HepG2 (cell line): ENCODE results near the gene YPEL3. TPM values are rescaled to one million over a fixed set of nuclear protein-coding genes. Genes with fewer than 3 reads are reported as not detected.

Source experiments
- ATAC-seq: fragments of 200-7000 bp; cut with Tn5 transposase; 3 replicates; pipeline ENCODE4 v1.9.1; 2020; ENCODE audit warnings: mild to moderate bottlenecking, moderate library complexity
- BruUV-seq: library from RNA; stranded (reverse); fragments of 400-500 nt; replicated peaks from 2 replicates; lab custom pipeline; 2021; lab: Mats Ljungman, UMichigan
- CTCF ChIA-PET: fragments of 300-600 bp; formaldehyde crosslinking; extraction: SDS; loops from one replicate; lab custom pipeline; 2021; ENCODE audit warnings: low total read pairs, inconsistent platforms, low intra/inter-chr PET ratio; lab: Yijun Ruan, JAX
- POLR2A ChIA-PET: fragments of 350-600 bp; sonication (Branson Sonifier 250); formaldehyde crosslinking; loops from one replicate; lab custom pipeline; 2020; ENCODE audit warnings: antibody characterized with exemption, inconsistent platforms; lab: Yijun Ruan, JAX
- DNase-seq: peaks from one replicate; pipeline ENCODE4 v3.0.0-alpha.2; 2015; ENCODE audit warnings: low spot score
- FAIRE-seq: peaks from 3 replicates; lab custom pipeline; 2011; peaks lifted over from hg19 to GRCh38; lab: Jason Lieb, UNC
- H2AFZ ChIP-seq: one replicate; pipeline ENCODE4 v1.6.1; 2011; ENCODE audit warnings: low read length, inconsistent platforms
- H3K27ac ChIP-seq: fragments of 300-600 bp; 3 replicates; pipeline ENCODE4 v1.8.0; 2011; ENCODE audit warnings: mixed run types, mild to moderate bottlenecking, mixed read lengths, low read length, inconsistent platforms; ENCODE audit not compliant: insufficient read depth; ENCODE audit errors: extremely low read length
- H3K27me3 ChIP-seq, 2 experiments: fragments of 200-600 bp in 1 of 2; 2 replicates in 1 of 2; 3 replicates in 1 of 2; pipeline versions ENCODE4 v1.6.0 to v1.8.0; 2011; ENCODE audit warnings: low read length in 2 of 2, mild to moderate bottlenecking in 2 of 2, moderate library complexity in 2 of 2, inconsistent platforms in 1 of 2; ENCODE audit not compliant: insufficient read depth in 2 of 2, control insufficient read depth in 1 of 2
- H3K36me3 ChIP-seq, 2 experiments: fragments of 200-600 bp in 1 of 2; replicated peaks in 1 of 2; 2 replicates in 1 of 2; 3 replicates in 1 of 2; pipeline versions ENCODE4 v1.5.1 to v1.8.0; 2011; ENCODE audit warnings: low read length in 2 of 2, inconsistent platforms in 1 of 2; ENCODE audit not compliant: insufficient read depth in 2 of 2, control insufficient read depth in 1 of 2
- H3K4me1 ChIP-seq: 2 replicates; pipeline ENCODE4 v1.5.1; 2012; ENCODE audit warnings: low read length, inconsistent platforms; ENCODE audit not compliant: insufficient read depth
- H3K4me2 ChIP-seq: 2 replicates; pipeline ENCODE4 v1.6.0; 2011; ENCODE audit warnings: low read depth, low read length, inconsistent platforms
- H3K4me3 ChIP-seq, 3 experiments: fragments of 200-600 bp in 1 of 3; sonication (generic), shearing (Covaris generic) in 1 of 3; replicated peaks in 1 of 3; 2 replicates each; pipeline ENCODE4 v1.5.1; 2011 to 2016; ENCODE audit warnings: low read length in 3 of 3, inconsistent platforms in 2 of 3, low read depth in 2 of 3, mild to moderate bottlenecking in 2 of 3, control low read depth in 1 of 3, mixed read lengths in 1 of 3; ENCODE audit not compliant: insufficient read depth in 1 of 3
- H3K79me2 ChIP-seq: one replicate; pipeline ENCODE4 v1.6.1; 2011; ENCODE audit warnings: low read length, inconsistent platforms; ENCODE audit not compliant: insufficient read depth
- H3K9ac ChIP-seq: 2 replicates; pipeline ENCODE4 v1.6.0; 2011; ENCODE audit warnings: mild to moderate bottlenecking, low read depth, low read length, inconsistent platforms; ENCODE audit not compliant: insufficient read depth
- H3K9me3 ChIP-seq: 2 replicates; pipeline ENCODE4 v1.5.1; 2012; ENCODE audit warnings: mild to moderate bottlenecking, low read length
- H4K20me1 ChIP-seq: 2 replicates; pipeline ENCODE4 v1.6.0; 2011; ENCODE audit warnings: inconsistent platforms, mild to moderate bottlenecking, low read length, moderate library complexity; ENCODE audit not compliant: insufficient read depth
- BRCA1 ChIP-seq: sonication (generic); formaldehyde crosslinking; IDR thresholded peaks from 2 replicates; pipeline ENCODE4 v1.4.0; 2020; ENCODE audit warnings: missing genetic modification reagents
- CCAR2 ChIP-seq: fragments of 200-400 bp; formaldehyde crosslinking; optimal IDR thresholded peaks from 2 replicates; pipeline ENCODE3; 2018; ENCODE audit warnings: low read depth, mild to moderate bottlenecking, low read length, moderate library complexity
- GTF2F1 ChIP-seq: fragments of 150-350 bp; IDR thresholded peaks from 2 replicates; pipeline ENCODE4 v1.6.1; 2014; ENCODE audit warnings: low read length
- NFKB2 ChIP-seq: sonication (generic); formaldehyde crosslinking; IDR thresholded peaks from 2 replicates; pipeline ENCODE4 v1.4.0; 2020; ENCODE audit warnings: missing genetic modification reagents, borderline replicate concordance
- NFYB ChIP-seq: sonication (generic); formaldehyde crosslinking; IDR thresholded peaks from 2 replicates; pipeline ENCODE4 v1.4.0; 2020; ENCODE audit warnings: missing genetic modification reagents
- NFYC ChIP-seq: IDR thresholded peaks from 2 replicates; pipeline ENCODE4 v1.6.1; 2016; ENCODE audit warnings: missing genetic modification reagents, missing compliant biosample characterization
- SRF ChIP-seq: IDR thresholded peaks from 2 replicates; pipeline ENCODE4 v1.6.1; 2011; ENCODE audit warnings: mild to moderate bottlenecking, low read depth, low read length, moderate library complexity
- TP53 ChIP-seq: sonication (generic); formaldehyde crosslinking; conservative IDR thresholded peaks from 2 replicates; pipeline ENCODE4 v1.4.0; 2020; ENCODE audit warnings: missing genetic modification reagents
- ZFYVE20 ChIP-seq: sonication (generic); formaldehyde crosslinking; IDR thresholded peaks from 2 replicates; pipeline ENCODE4 v1.8.0; 2023; ENCODE audit warnings: low read depth, mild to moderate bottlenecking, moderate library complexity, missing genetic modification reagents, borderline replicate concordance
- ZNF121 ChIP-seq: sonication (generic); formaldehyde crosslinking; IDR thresholded peaks from 2 replicates; pipeline ENCODE4 v1.5.0; 2020; ENCODE audit warnings: mild to moderate bottlenecking, missing genetic modification reagents
- ZNF781 ChIP-seq: sonication (generic); formaldehyde crosslinking; IDR thresholded peaks from 2 replicates; pipeline ENCODE4 v1.5.1; 2020; ENCODE audit warnings: borderline replicate concordance, mild to moderate bottlenecking, missing genetic modification reagents; ENCODE audit errors: not compliant biosample characterization
- WGBS: methylation state at CpG from one replicate; pipeline ENCODE4 v1.1.6; 2017; ENCODE audit warnings: low lambda C conversion rate; 5-methylcytosine and 5-hydroxymethylcytosine counted together
- in situ Hi-C: cut with HindIII; loops from 2 replicates; pipeline ENCODE4 v1.10.0; 2017; ENCODE audit warnings: low pct_unique_long_range_greater_than_20kb; ENCODE audit not compliant: extremely low pct_ligation_motif_present
- intact Hi-C: fragments of 100-400 bp; cut with micrococcal nuclease; formaldehyde crosslinking; loops from one replicate; pipeline ENCODE4 v1.10.0; 2022; ENCODE audit not compliant: unreplicated experiment
- polyA plus RNA-seq, 8 experiments: library from polyadenylated mRNA; depleted of rRNA in 3 of 8; stranded (reverse) in 7 of 8; unstranded in 1 of 8; fragments of >200 nt; fragmentation: Illumina TruSeq in 4 of 8; extraction: Trizol in 4 of 8; gene quantifications; 2 replicates each; pipeline versions ENCODE4 v1.2.1 to v1.2.3, GENCODE V29; 2011 to 2016; ENCODE audit warnings: low read depth in 4 of 8, missing spikeins in 1 of 8, mixed read lengths in 1 of 8; ENCODE audit not compliant: insufficient read depth in 1 of 8
- total RNA-seq, 5 experiments: library from RNA; depleted of rRNA; stranded (reverse); fragments of >200 nt; fragmentation: Illumina TruSeq; extraction: Trizol; gene quantifications; 2 replicates each; pipeline ENCODE4 v1.2.3, GENCODE V29; 2016; ENCODE audit warnings: low read depth in 1 of 5
- TF ChIP-seq, protein P1 (sequence below): sonication (generic); formaldehyde crosslinking; IDR thresholded peaks from 2 replicates; pipeline ENCODE4 v1.4.0; 2020; ENCODE audit warnings: mild to moderate bottlenecking, missing genetic modification reagents, borderline replicate concordance
- TF ChIP-seq, protein P2 (sequence below): sonication (generic); formaldehyde crosslinking; IDR thresholded peaks from 2 replicates; pipeline ENCODE4 v1.4.0; 2020; ENCODE audit warnings: missing genetic modification reagents
- TF ChIP-seq, protein P3 (sequence below): IDR thresholded peaks from 2 replicates; pipeline ENCODE4 v1.6.1; 2016; ENCODE audit warnings: low read depth, missing genetic modification reagents, missing compliant biosample characterization

The YPEL3 gene
- total and polyA plus RNA-seq, 2 of the 13 experiments (the other 11 are each of a cell fraction or from before 2014, with no cell fraction given) = 5.4 to 47.0 TPM

DNA sequence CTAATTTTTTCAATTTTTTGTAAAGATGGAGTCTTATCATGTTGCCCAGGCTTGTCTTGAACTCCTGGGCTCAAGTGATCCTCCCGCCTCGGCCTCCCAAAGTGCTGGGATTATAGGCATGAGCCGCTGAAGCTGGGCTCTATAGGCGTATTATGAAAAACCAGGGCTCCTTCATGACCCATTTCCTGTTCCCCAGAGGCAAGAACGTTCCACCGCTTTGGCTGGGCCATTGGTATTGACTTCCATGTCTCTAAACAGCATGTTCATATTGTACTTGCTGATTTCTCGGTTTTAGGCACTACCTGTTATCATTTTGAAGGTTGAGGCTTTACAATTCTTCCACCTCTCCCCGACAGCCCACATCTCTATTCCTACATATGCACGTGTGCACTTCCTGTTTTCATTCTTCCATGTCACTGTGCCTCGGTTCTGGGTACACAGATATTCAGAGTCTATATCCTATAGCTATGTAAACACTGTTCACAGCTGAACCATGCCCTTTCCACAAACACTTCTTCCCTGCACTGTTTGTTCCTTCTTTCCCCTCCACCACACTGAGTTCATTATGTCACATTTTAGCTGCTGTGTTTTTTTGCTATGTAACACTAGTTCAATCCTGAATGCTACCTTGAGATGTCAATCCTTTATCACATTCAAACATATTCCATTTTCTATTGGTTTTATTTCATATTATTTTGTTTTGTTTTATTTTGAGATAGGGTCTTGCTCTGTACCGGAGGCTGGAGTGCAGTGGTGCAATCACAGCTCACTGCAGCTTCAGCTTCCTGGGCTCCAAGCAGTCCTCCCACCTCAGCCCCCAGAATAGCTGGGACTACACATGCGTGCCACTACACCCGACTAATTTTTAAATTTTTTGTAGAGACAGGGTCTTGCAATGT is 43.8 kb upstream of the YPEL3 start:
- H3K9ac ChIP-seq = peak overlapping the region; percentile 49
- H3K4me3 ChIP-seq = peak overlapping the region; percentile 1 to 25 (median 8); a peak in 2 of 6 replicates
- no peaks in the 10 kb centered on the region for H3K9me3 ChIP-seq
- ChIA-PET POLR2A (interaction anchor here (0.6 to 2.3 kb wide), 21 partner anchors 8 to 494 kb away, joined by 3 to 25 read pairs (median 3); partner anchors contain the start of genes ALDOA, CORO1A, DCTPP1 and GDPD3), CTCF (no interaction called here)
- H2AFZ ChIP-seq = no peak overlapping the region
- WGBS = 9% methylated on average over 13 of the region's 13 CpGs
- peak; percentile 93 for FAIRE-seq
- TSS peak; percentile 74 for BruUV-seq
- in situ Hi-C loops = no loop called here
- H3K27me3 ChIP-seq = no peaks in the 10 kb centered on the region
- ATAC-seq = peak; percentile 96
- intact Hi-C loops = no loop called here
- peaks cover 90% of the 10 kb centered on the region for H3K4me1 ChIP-seq
- no peaks in the 10 kb centered on the region for H3K36me3 ChIP-seq
- peak overlapping the region; percentile 64 for H3K4me2 ChIP-seq
- peak overlapping the region; percentile 85 for H3K27ac ChIP-seq
- H4K20me1 ChIP-seq = no peaks in the 10 kb centered on the region
- DNase-seq = peak; percentile 98
- H3K79me2 ChIP-seq = no peaks in the 10 kb centered on the region
- TF ChIP-seq NFYB (CRISPR knock-in tag) (0 out of 2 replicates have a peak, but pooled peaks have one; percentile 10), BRCA1 (no peak; the same call in 1 of the 2 replicates), ZNF781 (CRISPR knock-in tag) (no peak), ZNF121 (CRISPR knock-in tag) (no peak), CCAR2 (no peak), TP53 (CRISPR knock-in tag) (0 out of 2 replicates have a peak, but pooled peaks have one; percentile 20), GTF2F1 (no peak), NFKB2 (CRISPR knock-in tag) (peak; percentile 10; the same call in 1 of the 2 replicates), SRF (peak; percentile 46; the same call in 1 of the 2 replicates), NFYC (CRISPR knock-in tag) (no peak), ZFYVE20 (CRISPR knock-in tag) (no peak)
- TF ChIP-seq, protein P1, sequence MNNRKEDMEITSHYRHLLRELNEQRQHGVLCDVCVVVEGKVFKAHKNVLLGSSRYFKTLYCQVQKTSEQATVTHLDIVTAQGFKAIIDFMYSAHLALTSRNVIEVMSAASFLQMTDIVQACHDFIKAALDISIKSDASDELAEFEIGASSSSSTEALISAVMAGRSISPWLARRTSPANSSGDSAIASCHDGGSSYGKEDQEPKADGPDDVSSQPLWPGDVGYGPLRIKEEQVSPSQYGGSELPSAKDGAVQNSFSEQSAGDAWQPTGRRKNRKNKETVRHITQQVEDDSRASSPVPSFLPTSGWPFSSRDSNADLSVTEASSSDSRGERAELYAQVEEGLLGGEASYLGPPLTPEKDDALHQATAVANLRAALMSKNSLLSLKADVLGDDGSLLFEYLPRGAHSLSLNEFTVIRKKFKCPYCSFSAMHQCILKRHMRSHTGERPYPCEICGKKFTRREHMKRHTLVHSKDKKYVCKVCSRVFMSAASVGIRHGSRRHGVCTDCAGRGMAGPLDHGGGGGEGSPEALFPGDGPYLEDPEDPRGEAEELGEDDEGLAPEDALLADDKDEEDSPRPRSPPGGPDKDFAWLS = no peak
- TF ChIP-seq, protein P2, sequence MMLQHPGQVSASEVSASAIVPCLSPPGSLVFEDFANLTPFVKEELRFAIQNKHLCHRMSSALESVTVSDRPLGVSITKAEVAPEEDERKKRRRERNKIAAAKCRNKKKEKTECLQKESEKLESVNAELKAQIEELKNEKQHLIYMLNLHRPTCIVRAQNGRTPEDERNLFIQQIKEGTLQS (CRISPR knock-in tag) = no peak
- TF ChIP-seq, protein P3, sequence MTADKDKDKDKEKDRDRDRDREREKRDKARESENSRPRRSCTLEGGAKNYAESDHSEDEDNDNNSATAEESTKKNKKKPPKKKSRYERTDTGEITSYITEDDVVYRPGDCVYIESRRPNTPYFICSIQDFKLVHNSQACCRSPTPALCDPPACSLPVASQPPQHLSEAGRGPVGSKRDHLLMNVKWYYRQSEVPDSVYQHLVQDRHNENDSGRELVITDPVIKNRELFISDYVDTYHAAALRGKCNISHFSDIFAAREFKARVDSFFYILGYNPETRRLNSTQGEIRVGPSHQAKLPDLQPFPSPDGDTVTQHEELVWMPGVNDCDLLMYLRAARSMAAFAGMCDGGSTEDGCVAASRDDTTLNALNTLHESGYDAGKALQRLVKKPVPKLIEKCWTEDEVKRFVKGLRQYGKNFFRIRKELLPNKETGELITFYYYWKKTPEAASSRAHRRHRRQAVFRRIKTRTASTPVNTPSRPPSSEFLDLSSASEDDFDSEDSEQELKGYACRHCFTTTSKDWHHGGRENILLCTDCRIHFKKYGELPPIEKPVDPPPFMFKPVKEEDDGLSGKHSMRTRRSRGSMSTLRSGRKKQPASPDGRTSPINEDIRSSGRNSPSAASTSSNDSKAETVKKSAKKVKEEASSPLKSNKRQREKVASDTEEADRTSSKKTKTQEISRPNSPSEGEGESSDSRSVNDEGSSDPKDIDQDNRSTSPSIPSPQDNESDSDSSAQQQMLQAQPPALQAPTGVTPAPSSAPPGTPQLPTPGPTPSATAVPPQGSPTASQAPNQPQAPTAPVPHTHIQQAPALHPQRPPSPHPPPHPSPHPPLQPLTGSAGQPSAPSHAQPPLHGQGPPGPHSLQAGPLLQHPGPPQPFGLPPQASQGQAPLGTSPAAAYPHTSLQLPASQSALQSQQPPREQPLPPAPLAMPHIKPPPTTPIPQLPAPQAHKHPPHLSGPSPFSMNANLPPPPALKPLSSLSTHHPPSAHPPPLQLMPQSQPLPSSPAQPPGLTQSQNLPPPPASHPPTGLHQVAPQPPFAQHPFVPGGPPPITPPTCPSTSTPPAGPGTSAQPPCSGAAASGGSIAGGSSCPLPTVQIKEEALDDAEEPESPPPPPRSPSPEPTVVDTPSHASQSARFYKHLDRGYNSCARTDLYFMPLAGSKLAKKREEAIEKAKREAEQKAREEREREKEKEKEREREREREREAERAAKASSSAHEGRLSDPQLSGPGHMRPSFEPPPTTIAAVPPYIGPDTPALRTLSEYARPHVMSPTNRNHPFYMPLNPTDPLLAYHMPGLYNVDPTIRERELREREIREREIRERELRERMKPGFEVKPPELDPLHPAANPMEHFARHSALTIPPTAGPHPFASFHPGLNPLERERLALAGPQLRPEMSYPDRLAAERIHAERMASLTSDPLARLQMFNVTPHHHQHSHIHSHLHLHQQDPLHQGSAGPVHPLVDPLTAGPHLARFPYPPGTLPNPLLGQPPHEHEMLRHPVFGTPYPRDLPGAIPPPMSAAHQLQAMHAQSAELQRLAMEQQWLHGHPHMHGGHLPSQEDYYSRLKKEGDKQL (CRISPR knock-in tag) = peak; percentile 85
